GM18505 (cell line): Measurements from ENCODE around the gene GFRA1.

Experiments
- ATAC-seq: cut with Tn5 transposase; IDR thresholded peaks from one replicate; pipeline ENCODE4 v1.9.1; 2021; ENCODE audit not compliant: unreplicated experiment
- POLR2A ChIP-seq: IDR thresholded peaks from 4 replicates; pipeline ENCODE4 v1.6.1; 2011; ENCODE audit warnings: borderline replicate concordance; ENCODE audit not compliant: insufficient read depth, insufficient read length; ENCODE audit errors: extremely low read depth

Gene GFRA1

GRCh38 chr10:116121640-116122525, 151.1 kb downstream of the GFRA1 start:
- TF ChIP-seq POLR2A, result no peak
- ATAC-seq, result no peak

DNA sequence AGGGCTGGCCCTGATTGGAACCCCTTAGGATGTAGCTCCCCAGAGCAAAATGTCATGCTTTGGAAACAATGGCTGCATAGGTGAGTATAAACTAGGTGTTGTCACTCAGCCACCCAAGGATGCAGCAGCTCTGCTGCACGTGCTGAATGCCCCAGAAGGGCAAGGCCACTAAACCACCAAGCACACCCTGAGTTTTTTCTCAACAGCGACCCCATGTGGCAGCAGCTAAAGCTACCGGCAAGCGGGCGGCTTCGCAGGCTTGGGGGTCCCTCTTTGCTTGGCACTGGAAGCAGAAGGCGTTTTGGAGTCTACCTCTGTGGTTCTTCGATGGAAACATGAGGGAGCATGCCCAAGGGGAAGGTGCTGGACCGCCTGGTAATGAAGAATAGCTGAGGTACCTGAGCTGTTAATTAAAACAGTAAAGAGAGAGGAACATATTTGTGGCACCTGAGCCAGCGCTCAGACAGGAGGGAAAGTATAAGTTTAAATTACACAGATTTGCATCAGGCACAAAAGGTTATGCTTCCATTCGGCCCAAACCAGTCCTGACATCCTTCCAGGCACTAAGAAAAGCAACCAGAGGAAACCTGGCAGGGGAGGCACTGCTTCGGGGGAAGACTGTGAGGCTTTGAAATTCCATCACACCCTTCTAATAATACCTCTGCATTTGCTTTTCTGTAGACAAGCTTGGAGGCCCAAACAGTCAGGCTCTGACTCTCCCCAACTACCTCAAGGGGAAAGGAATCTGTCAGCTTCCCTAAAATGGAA, 152.1 kb downstream of the GFRA1 start:
- ATAC-seq, result no peak
- no peak for TF ChIP-seq POLR2A

DNA sequence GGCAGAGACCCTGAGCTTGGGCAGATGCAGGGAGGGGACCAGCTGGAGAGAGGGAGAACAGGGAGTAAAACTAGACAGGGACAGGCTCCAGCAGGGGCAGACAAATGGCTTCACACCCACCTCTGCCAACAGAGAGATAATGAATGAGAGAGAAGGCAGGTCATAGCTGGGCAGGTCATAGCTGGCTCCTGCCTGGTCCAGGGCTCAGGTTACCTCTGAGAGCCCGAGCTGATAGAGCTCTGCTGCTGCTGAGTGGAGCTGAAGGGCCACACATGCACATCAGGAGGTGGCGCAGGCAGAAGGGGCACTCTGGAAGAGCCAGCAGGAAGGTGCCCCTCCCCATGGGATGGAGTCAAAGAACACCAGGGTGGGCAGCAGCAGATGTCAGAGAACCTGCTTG, 154.2 kb downstream of the GFRA1 start:
- no peak for ATAC-seq
- no peak for TF ChIP-seq POLR2A

GRCh38 chr10:116115797-116116196, 157.2 kb downstream of the GFRA1 start:
- ATAC-seq, result no peak

GRCh38 chr10:116115036-116115641, 157.9 kb downstream of the GFRA1 start:
- ATAC-seq, result no peak
- TF ChIP-seq POLR2A, result no peak

More at GRCh38 chr10:116115797-116116196, 157.2 kb downstream of the GFRA1 start:
- TF ChIP-seq POLR2A, result no peak

- no peak for ATAC-seq
Observed at GRCh38 chr10:116113721-116114501, 159.1 kb downstream of the GFRA1 start.

GRCh38 chr10:116112232-116113231, 160.5 kb downstream of the GFRA1 start:
- TF ChIP-seq POLR2A, result no peak
- ATAC-seq, result no peak

More at GRCh38 chr10:116113721-116114501, 159.1 kb downstream of the GFRA1 start:
- no peak for TF ChIP-seq POLR2A

GRCh38 chr10:116111483-116112095, 161.4 kb downstream of the GFRA1 start:
- no peak for TF ChIP-seq POLR2A
- ATAC-seq, result no peak

DNA sequence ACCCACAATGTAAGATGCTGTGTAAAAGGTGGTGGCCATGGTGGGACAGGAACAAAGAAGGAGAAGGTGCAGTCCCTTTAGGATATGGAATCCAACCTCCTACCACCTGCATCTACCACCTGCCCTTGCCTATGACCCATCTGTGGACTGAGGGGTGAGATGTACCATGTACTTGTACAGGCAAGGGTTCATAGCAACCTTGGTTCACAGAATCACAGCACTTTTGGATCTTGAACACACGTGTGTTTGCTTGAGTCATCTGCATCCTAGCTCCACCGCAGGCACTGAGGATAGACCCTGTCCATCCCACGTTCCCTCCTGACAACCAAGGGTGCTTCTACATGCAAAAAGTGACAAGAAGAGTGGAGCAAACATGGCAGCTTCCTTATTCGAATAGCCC, 162.3 kb downstream of the GFRA1 start:
- ATAC-seq, result no peak
- no peak for TF ChIP-seq POLR2A

DNA sequence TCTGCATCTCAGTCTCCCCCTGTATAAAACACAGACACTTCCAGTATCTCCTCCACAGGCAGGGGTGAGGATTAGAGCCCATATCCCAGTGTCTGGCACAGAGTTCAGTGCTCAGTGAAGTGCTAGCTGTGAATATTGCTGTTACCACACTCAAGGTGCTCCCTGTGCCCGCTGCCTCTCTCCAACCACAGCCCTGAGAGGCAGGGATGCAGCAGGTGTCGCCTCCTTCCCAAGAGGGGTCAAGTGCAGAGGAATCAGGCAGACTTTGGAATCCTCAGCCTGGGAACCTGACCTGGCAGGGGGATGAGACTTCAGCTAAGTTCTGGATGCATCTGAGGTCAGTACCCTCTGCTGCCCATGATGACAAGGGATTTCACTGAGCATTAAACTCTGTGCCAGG, 163.1 kb downstream of the GFRA1 start:
- TF ChIP-seq POLR2A, result no peak
- ATAC-seq, result no peak

DNA sequence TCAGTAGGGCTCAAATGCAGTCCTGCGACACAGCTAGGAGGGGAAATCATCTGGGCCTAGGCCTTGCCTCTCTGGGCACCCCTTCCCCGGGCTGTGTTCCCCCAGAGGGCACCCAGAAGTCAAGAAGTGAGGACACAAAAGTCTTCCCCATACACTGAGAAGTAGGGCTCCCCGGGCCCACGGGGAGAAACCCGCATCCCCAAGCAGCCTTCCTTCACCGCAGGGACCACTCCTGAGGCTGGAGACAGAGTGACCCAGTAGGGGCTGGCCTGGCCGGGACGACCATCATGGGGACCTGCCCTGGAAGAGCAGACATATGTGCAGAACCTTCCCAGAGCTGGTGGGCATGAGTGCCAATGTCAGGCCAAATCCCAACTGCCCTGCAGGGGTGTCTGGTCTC, 163.5 kb downstream of the GFRA1 start:
- no peak for ATAC-seq

More for the DNA sequence above, 163.5 kb downstream of the GFRA1 start:
- TF ChIP-seq POLR2A, result no peak
